Duodenal mucosa (tissue), 2 donors: ENCODE measurements around the gene OBSCN.

Source experiments
- H3K27ac ChIP-seq: one replicate; pipeline ENCODE4 v1.7.0; 2013; ENCODE audit warnings: low read depth, low read length
- H3K27me3 ChIP-seq, 2 donors: one replicate each; pipeline ENCODE4 v1.7.0; 2013; ENCODE audit warnings: low read length in 2 of 2, control low read depth in 1 of 2; ENCODE audit not compliant: insufficient read depth in 2 of 2, control insufficient read depth in 1 of 2
- H3K36me3 ChIP-seq, 2 donors: one replicate each; pipeline ENCODE4 v1.7.0; 2013; ENCODE audit warnings: low read length in 2 of 2, control low read depth in 1 of 2; ENCODE audit not compliant: insufficient read depth in 2 of 2, control insufficient read depth in 1 of 2
- H3K4me1 ChIP-seq, 2 donors: one replicate each; pipeline ENCODE4 v1.7.0; 2013; ENCODE audit warnings: low read length in 2 of 2, control low read depth in 1 of 2; ENCODE audit not compliant: insufficient read depth in 2 of 2, control insufficient read depth in 1 of 2
- H3K4me3 ChIP-seq, 2 donors: one replicate each; pipeline ENCODE4 v1.7.0; 2013; ENCODE audit warnings: low read length in 2 of 2, low read depth in 1 of 2
- H3K9ac ChIP-seq, 2 donors: one replicate each; pipeline ENCODE4 v1.7.0; 2013; ENCODE audit warnings: low read length in 2 of 2, low read depth in 1 of 2
- H3K9me3 ChIP-seq, 2 donors: one replicate each; pipeline ENCODE4 v1.7.0; 2013; ENCODE audit warnings: low read length in 2 of 2, control low read depth in 1 of 2; ENCODE audit not compliant: control insufficient read depth in 1 of 2

Gene OBSCN

DNA sequence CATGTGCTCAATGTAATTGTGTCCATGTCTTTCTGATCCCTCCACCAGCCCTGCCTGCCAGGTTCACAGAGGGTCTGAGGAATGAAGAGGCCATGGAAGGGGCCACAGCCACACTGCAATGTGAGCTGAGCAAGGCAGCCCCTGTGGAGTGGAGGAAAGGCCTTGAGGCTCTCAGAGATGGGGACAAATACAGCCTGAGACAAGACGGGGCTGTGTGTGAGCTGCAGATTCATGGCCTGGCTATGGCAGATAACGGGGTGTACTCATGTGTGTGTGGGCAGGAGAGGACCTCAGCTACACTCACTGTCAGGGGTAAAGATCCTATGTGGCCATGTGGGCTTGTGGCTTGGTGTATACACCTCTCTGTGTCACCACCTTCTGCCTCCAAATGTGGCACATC, 91.4 kb downstream of the OBSCN start:
- H3K9ac ChIP-seq, result no peak overlapping the region
- H3K27ac ChIP-seq, result no peak overlapping the region
- H3K9me3 ChIP-seq, result peaks cover 26 to 27% of the 10 kb centered on the region in 2 donors
- H3K4me3 ChIP-seq, result no peak overlapping the region
- no peaks in the 10 kb centered on the region for H3K27me3 ChIP-seq
- H3K4me1 ChIP-seq, result no peaks in the 10 kb centered on the region
- peaks cover 0 to 6% of the 10 kb centered on the region in 2 donors for H3K36me3 ChIP-seq

DNA sequence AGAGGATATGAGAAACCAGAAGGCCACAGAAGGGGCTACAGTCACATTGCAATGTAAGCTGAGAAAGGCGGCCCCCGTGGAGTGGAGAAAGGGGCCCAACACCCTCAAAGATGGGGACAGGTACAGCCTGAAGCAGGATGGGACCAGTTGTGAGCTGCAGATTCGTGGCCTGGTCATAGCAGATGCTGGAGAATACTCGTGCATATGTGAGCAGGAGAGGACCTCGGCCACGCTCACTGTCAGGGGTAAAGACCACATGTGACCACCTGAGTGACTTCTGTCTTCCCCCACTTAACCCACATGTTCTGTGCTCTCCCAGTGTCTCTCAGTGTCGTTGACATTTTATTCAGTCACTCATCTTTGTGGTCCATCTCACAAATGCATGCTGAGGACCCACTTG, 92.1 kb downstream of the OBSCN start:
- Histone ChIP-seq H3K36me3 (peaks cover 0 to 5% of the 10 kb centered on the region in 2 donors), H3K4me1 (no peaks in the 10 kb centered on the region)

DNA sequence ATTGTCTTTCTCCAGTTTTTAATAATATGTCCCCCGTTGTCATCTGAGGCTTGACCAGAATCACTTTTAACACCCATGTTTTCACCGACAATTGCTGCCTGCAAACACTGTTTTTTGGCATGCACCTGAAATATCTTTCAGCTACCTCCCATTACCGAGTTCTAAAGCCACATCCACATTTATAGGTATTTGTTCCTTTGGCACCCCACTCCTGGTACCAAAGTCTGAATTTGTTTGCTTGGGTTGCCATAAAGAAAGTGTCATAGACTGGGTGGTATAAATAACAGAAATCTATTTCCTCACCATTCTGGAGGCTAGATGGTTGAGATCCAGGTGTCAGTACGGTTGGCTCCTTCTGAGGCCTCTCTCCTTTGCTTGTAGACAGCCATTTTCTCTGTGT, 94.2 kb downstream of the OBSCN start:
- Histone ChIP-seq H3K4me1 (no peaks in the 10 kb centered on the region), H3K9me3 (peaks cover 26 to 27% of the 10 kb centered on the region in 2 donors), H3K27ac (no peak overlapping the region), H3K4me3 (no peak overlapping the region), H3K27me3 (no peaks in the 10 kb centered on the region), H3K9ac (no peak overlapping the region), H3K36me3 (peaks cover 0 to 5% of the 10 kb centered on the region in 2 donors)

More for the DNA sequence above, 92.1 kb downstream of the OBSCN start:
- Histone ChIP-seq H3K9ac (no peak overlapping the region), H3K4me3 (no peak overlapping the region), H3K27me3 (no peaks in the 10 kb centered on the region), H3K27ac (no peak overlapping the region), H3K9me3 (peaks cover 26 to 27% of the 10 kb centered on the region in 2 donors)

DNA sequence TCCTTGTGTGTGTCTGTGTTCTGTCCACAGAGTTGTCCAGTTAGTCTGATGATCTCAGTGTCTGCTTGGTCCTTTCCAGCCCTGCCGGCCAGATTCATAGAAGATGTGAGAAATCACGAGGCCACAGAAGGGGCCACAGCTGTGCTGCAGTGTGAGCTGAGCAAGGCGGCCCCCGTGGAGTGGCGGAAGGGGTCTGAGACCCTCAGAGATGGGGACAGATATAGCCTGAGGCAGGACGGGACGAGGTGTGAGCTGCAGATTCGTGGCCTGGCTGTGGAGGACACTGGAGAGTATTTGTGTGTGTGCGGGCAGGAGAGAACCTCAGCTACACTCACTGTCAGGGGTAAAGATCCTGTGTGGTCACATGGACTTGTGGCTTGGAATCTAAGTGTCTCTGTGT, 95.8 kb downstream of the OBSCN start:
- Histone ChIP-seq H3K36me3 (peaks cover 0 to 5% of the 10 kb centered on the region in 2 donors), H3K9me3 (peaks cover 21 to 22% of the 10 kb centered on the region in 2 donors), H3K27ac (no peak overlapping the region), H3K9ac (no peak overlapping the region), H3K27me3 (no peaks in the 10 kb centered on the region), H3K4me1 (no peaks in the 10 kb centered on the region), H3K4me3 (no peak overlapping the region)

DNA sequence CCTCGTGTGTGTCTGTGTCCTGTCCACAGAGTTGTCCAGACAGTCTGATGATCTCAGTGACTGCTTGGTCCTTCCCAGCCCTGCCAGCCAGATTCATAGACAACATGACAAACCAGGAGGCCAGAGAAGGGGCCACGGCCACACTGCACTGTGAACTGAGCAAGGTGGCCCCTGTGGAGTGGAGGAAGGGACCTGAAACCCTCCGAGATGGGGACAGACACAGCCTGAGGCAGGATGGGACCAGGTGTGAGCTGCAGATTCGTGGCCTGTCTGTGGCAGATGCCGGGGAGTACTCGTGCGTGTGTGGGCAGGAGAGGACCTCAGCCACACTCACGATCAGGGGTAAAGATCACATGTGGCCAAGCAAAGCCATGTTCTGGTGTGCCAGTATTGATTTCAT, 96.4 kb downstream of the OBSCN start:
- no peak overlapping the region for H3K9ac ChIP-seq
- H3K27me3 ChIP-seq, result no peaks in the 10 kb centered on the region
- no peak overlapping the region for H3K4me3 ChIP-seq
- no peaks in the 10 kb centered on the region for H3K4me1 ChIP-seq
- H3K27ac ChIP-seq, result no peak overlapping the region
- peaks cover 0 to 1% of the 10 kb centered on the region in 2 donors for H3K36me3 ChIP-seq
- H3K9me3 ChIP-seq, result peaks cover 21 to 22% of the 10 kb centered on the region in 2 donors

DNA sequence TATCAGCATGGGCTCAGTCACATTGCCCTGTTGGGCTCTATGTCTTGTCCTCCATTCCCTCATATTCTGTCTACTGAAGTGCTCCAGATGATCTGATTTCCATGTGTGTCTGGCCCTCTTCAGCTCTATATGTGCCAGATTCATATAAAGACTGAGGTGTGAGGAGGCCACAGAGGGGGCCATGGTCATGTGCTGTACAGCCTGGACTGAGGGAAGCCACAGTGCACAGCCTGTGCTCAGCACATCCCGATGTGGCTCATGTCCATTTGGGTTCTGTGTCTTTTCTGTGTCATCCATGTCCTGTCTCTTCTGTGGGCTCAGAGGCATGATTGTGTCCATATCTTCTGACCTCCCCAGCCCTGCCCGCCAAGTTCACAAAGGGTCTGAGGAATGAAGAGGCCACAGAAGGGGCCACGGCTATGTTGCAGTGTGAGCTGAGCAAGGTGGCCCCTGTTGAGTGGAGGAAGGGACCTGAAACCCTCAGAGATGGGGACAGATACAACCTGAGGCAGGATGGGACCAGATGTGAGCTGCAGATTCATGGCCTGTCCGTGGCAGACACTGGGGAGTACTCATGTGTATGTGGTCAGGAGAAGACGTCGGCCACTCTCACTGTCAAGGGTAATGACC, 97.0 kb downstream of the OBSCN start:
- Histone ChIP-seq H3K4me3 (no peak overlapping the region), H3K36me3 (no peaks in the 10 kb centered on the region), H3K9ac (no peak overlapping the region), H3K4me1 (no peaks in the 10 kb centered on the region), H3K27me3 (no peaks in the 10 kb centered on the region), H3K9me3 (peaks cover 21 to 22% of the 10 kb centered on the region in 2 donors), H3K27ac (no peak overlapping the region)

DNA sequence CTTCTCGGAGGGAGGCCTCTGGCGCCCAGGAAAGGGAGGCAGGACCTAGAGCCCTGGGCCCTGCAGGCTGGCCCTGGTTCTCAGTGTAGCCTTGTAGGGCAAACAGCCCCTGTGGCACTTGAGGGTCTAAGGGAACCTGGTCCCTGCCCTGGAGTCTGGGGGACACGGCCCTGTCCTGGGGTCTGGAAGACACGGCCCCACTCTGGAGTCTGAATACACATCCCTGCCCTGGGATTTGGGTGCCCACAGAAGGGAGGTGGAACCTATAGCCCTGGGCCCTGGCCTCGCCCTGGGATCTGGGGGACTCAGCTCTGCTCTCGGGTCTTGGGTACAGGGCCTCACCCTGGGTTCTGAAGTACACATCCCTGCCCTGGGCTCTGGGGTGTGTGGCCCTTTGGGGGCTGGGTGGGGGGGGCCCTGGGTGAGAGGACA, 97.9 kb downstream of the OBSCN start:
- H3K4me3 ChIP-seq, result no peak overlapping the region

DNA sequence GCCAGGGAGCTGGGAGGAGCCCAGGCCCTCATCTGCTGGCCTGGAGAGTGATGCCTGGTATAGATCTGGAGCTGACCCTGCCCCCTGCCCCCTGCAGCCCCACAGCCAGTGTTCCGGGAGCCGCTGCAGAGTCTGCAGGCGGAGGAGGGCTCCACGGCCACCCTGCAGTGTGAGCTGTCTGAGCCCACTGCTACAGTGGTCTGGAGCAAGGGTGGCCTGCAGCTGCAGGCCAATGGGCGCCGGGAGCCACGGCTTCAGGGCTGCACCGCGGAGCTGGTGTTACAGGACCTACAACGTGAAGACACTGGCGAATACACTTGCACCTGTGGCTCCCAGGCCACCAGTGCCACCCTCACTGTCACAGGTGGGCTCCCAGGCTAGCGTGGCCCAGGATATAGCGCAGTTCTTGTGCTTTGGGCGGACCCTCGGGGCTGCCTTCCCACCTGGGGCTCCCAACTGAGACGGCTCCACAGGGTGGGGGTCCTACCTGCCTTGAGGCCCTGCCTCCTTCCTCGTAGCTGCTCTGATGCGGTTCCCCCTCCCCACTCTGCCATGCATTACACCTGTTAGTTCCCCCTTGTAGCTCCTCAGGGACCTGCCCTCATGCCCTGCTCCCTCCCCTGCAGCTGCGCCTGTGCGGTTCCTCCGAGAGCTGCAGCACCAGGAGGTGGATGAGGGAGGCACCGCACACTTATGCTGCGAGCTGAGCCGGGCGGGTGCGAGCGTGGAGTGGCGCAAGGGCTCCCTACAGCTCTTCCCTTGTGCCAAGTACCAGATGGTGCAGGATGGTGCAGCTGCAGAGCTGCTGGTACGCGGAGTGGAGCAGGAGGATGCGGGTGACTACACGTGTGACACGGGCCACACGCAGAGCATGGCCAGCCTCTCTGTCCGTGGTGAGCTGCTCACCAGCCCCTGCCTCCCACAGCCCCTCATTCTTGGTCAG, 98.7 kb downstream of the OBSCN start:
- Histone ChIP-seq H3K4me3 (no peak overlapping the region), H3K9me3 (peaks cover 19 to 20% of the 10 kb centered on the region in 2 donors), H3K27me3 (no peaks in the 10 kb centered on the region), H3K27ac (no peak overlapping the region), H3K36me3 (no peaks in the 10 kb centered on the region), H3K4me1 (no peaks in the 10 kb centered on the region), H3K9ac (no peak overlapping the region)

More for the DNA sequence above, 97.9 kb downstream of the OBSCN start:
- Histone ChIP-seq H3K36me3 (no peaks in the 10 kb centered on the region), H3K9me3 (peaks cover 21 to 22% of the 10 kb centered on the region in 2 donors), H3K27me3 (no peaks in the 10 kb centered on the region), H3K9ac (no peak overlapping the region), H3K4me1 (no peaks in the 10 kb centered on the region), H3K27ac (no peak overlapping the region)

DNA sequence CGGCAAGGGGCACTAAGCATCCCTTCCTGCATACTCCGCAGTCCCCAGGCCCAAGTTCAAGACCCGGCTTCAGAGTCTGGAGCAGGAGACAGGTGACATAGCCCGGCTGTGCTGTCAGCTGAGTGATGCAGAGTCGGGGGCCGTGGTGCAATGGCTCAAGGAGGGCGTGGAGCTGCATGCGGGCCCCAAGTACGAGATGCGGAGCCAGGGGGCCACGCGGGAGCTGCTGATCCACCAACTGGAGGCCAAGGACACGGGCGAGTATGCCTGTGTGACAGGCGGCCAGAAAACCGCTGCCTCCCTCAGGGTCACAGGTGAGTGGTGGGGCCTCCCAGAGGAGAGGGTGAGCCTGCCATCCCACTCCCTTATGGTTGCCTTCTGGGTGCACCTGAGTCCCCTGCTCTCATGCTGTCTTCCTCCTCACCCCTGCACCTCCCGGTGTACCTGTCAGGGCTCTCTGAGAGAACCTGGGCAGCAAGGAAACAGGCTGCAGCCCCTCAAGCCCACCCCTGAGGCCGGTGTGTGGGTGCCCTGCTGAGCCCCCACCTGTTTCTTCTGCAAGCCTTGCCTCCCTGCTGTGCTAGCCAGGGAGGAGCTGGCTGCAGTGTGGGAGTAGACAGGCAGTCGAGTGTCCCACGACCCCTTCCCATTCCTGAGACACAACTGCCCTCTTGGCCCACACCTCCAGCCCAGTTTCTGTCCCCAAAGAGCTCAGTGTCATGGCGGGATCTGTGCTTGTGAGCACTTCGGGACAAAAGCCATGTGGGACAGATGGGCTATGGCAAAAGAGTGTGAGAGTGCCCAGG, 99.6 kb downstream of the OBSCN start:
- Histone ChIP-seq H3K4me1 (no peaks in the 10 kb centered on the region), H3K27ac (no peak overlapping the region), H3K9ac (no peak overlapping the region), H3K9me3 (peaks cover 15 to 16% of the 10 kb centered on the region in 2 donors), H3K4me3 (no peak overlapping the region), H3K36me3 (no peaks in the 10 kb centered on the region), H3K27me3 (no peaks in the 10 kb centered on the region)
